ENCODE data around the gene SUCO. TPM values are rescaled to one million over a fixed set of nuclear protein-coding genes. Genes with fewer than 3 reads are reported as not detected.

The SUCO gene
- total RNA-seq, 2 experiments from 2014 or later = 22.9 to 42.3 TPM

GRCh38 chr1:172484252-172484651 is 48.7 kb upstream of the SUCO start:
- intact Hi-C loops (cut with micrococcal nuclease; ENCODE audit: unreplicated experiment) = no loop called here
- Histone ChIP-seq H3K79me2 (ENCODE audit: insufficient read depth, low read depth, low read length) (no peaks in the 10 kb centered on the region), H3K4me1 (ENCODE audit: insufficient read depth, low read length, poor library complexity, severe bottlenecking) (no peaks in the 10 kb centered on the region), H3K4me3 (ENCODE audit: low read depth, low read length, poor library complexity, severe bottlenecking) (no peak overlapping the region), H3K27ac (ENCODE audit: low read depth, low read length, poor library complexity, severe bottlenecking) (no peak overlapping the region), H3K9me3 (ENCODE audit: low read length) (no peaks in the 10 kb centered on the region), H4K20me1 (ENCODE audit: insufficient read depth, low read length) (no peaks in the 10 kb centered on the region), H2AFZ (ENCODE audit: low read length) (no peak overlapping the region), H3K9me2 (ENCODE audit: insufficient read depth, low read length) (no peaks in the 10 kb centered on the region), H3K36me3 (ENCODE audit: insufficient read depth, low read length) (no peaks in the 10 kb centered on the region), H3K4me2 (ENCODE audit: low read length) (no peak overlapping the region)
- no TSS peak for BruUV-seq (replicated peaks)
- CTCF ChIA-PET (ENCODE audit: unreplicated experiment) = no interaction called here
- DNase-seq (ENCODE audit: low spot score) = no peak
- TF ChIP-seq EZH2phosphoT487 (IDR thresholded peaks at IDR 0.05; ENCODE audit: borderline replicate concordance, low read depth, low read length) = no peak
- TF ChIP-seq CTCF (conservative IDR thresholded peaks at IDR 0.05; ENCODE audit: low read length) = no peak
- POLR2A ChIA-PET = interaction anchor here (0.9 kb wide), 1 partner anchor 9 kb away, joined by 3 read pairs; no protein-coding TSS in a partner anchor

- Histone ChIP-seq H3K9me2 (ENCODE audit: insufficient read depth, low read length) (no peaks in the 10 kb centered on the region), H3K4me1 (ENCODE audit: insufficient read depth, low read length, poor library complexity, severe bottlenecking) (no peaks in the 10 kb centered on the region), H3K79me2 (ENCODE audit: insufficient read depth, low read depth, low read length) (no peaks in the 10 kb centered on the region), H3K36me3 (ENCODE audit: insufficient read depth, low read length) (no peaks in the 10 kb centered on the region), H3K9me3 (ENCODE audit: low read length) (no peaks in the 10 kb centered on the region), H4K20me1 (ENCODE audit: insufficient read depth, low read length) (no peaks in the 10 kb centered on the region), H3K4me3 (ENCODE audit: low read depth, low read length, poor library complexity, severe bottlenecking) (no peak overlapping the region), H2AFZ (ENCODE audit: low read length) (no peak overlapping the region), H3K27ac (ENCODE audit: low read depth, low read length, poor library complexity, severe bottlenecking) (no peak overlapping the region), H3K4me2 (ENCODE audit: low read length) (no peak overlapping the region)
- CTCF ChIA-PET (ENCODE audit: unreplicated experiment) = no interaction called here
- POLR2A ChIA-PET = no interaction called here
- no peak for DNase-seq (ENCODE audit: low spot score)
- no TSS peak for BruUV-seq (replicated peaks)
- intact Hi-C loops (cut with micrococcal nuclease; ENCODE audit: unreplicated experiment) = no loop called here
- TF ChIP-seq CTCF (conservative IDR thresholded peaks at IDR 0.05; ENCODE audit: low read length) (no peak), EZH2phosphoT487 (IDR thresholded peaks at IDR 0.05; ENCODE audit: borderline replicate concordance, low read depth, low read length) (no peak)
These were observed 47.3 kb upstream of the SUCO start for GRCh38 chr1:172485626-172486025.

- BruUV-seq (replicated peaks) = no TSS peak
- no peak overlapping the region for H3K4me3 ChIP-seq (ENCODE audit: low read depth, low read length, poor library complexity, severe bottlenecking)
- H3K27ac ChIP-seq (ENCODE audit: low read depth, low read length, poor library complexity, severe bottlenecking) = no peak overlapping the region
- H3K9me3 ChIP-seq (ENCODE audit: low read length) = no peaks in the 10 kb centered on the region
- no peaks in the 10 kb centered on the region for H4K20me1 ChIP-seq (ENCODE audit: insufficient read depth, low read length)
- H3K4me1 ChIP-seq (ENCODE audit: insufficient read depth, low read length, poor library complexity, severe bottlenecking) = no peaks in the 10 kb centered on the region
- TF ChIP-seq CTCF (conservative IDR thresholded peaks at IDR 0.05; ENCODE audit: low read length) (no peak), EZH2phosphoT487 (IDR thresholded peaks at IDR 0.05; ENCODE audit: borderline replicate concordance, low read depth, low read length) (no peak)
- DNase-seq (ENCODE audit: low spot score) = no peak
- H3K36me3 ChIP-seq (ENCODE audit: insufficient read depth, low read length) = no peaks in the 10 kb centered on the region
- no peak overlapping the region for H3K4me2 ChIP-seq (ENCODE audit: low read length)
- CTCF ChIA-PET (ENCODE audit: unreplicated experiment) = no interaction called here
- H2AFZ ChIP-seq (ENCODE audit: low read length) = no peak overlapping the region
- no peaks in the 10 kb centered on the region for H3K79me2 ChIP-seq (ENCODE audit: insufficient read depth, low read depth, low read length)
- intact Hi-C loops (cut with micrococcal nuclease; ENCODE audit: unreplicated experiment) = no loop called here
- POLR2A ChIA-PET = no interaction called here
- H3K9me2 ChIP-seq (ENCODE audit: insufficient read depth, low read length) = no peaks in the 10 kb centered on the region
These were observed 46.0 kb upstream of the SUCO start for GRCh38 chr1:172486805-172487454.

Measured in OCI-LY7 (cell line).